AG10803 (cell line): Measurements from ENCODE around the gene FXN.

Source experiments
- DNase-seq: peaks from one replicate; pipeline ENCODE4 v3.0.0; 2010; ENCODE audit warnings: low read depth
- H3K4me3 ChIP-seq: 2 replicates; pipeline ENCODE4 v1.5.1; 2011; ENCODE audit warnings: mild to moderate bottlenecking, low read length, control low read depth
- CTCF ChIP-seq: conservative IDR thresholded peaks from 2 replicates; pipeline ENCODE4 v1.5.1; 2011; ENCODE audit warnings: mild to moderate bottlenecking, low read length, control low read depth, inconsistent platforms

FXN gene

DNA sequence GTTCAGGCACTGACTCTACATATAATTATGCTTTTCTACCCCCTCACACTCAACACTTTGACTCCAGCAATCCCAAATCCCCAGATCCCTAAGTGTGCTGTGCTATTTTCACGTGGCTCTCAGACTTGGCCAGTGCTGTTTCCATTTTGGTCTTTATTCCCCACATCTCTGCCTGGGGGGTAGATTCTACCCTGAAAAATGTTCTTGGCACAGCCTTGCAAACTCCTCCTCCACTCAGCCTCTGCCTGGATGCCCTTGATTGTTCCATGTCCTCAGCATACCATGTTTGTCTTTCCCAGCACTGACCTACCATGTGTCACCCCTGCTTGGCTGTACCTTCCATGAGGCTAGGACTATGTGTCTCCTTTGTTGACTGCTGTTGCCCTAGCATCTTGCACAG, 43.0 kb downstream of the FXN start:
- no peak for TF ChIP-seq CTCF
- H3K4me3 ChIP-seq, result no peak overlapping the region
- peak; percentile 18 for DNase-seq

DNA sequence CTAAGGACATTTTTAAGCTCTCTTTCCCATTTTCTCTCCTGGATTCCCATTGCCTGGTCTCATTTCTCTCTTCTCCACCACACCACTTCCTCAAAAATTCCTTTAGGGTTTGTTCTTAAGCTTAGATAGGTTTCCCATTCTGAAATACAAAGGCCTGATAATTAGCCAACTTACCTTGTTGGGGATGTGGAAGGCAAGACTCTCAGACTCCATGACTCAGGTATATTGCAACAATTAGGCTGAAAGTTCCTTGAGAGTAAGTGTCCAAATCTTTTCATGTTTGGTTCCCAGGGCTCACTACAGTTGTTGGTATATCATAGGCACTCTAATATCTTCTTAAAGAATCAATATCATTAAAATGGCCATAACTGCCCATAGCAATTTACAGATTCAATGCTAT, 43.6 kb downstream of the FXN start:
- no peak for DNase-seq
- TF ChIP-seq CTCF, result no peak
- H3K4me3 ChIP-seq, result no peak overlapping the region

DNA sequence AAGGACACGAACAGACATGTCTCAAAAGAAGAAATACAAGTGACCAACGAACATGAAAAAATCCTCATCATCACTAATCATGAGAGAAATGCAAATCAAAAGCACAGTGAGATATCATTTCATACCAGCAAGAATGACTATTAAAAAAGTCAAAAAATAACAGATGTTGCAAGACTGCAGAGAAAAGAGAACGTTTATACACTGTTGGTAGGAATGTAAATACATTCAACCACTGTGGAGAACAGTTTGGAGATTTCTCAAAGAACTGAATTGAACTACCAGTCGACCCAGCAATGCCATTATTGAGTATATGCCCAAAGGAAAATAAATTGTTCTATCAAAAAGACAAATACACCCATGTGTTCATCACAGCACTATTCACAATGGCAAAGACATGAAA, 45.7 kb downstream of the FXN start:
- DNase-seq, result no peak
- no peak overlapping the region for H3K4me3 ChIP-seq
- no peak for TF ChIP-seq CTCF

DNA sequence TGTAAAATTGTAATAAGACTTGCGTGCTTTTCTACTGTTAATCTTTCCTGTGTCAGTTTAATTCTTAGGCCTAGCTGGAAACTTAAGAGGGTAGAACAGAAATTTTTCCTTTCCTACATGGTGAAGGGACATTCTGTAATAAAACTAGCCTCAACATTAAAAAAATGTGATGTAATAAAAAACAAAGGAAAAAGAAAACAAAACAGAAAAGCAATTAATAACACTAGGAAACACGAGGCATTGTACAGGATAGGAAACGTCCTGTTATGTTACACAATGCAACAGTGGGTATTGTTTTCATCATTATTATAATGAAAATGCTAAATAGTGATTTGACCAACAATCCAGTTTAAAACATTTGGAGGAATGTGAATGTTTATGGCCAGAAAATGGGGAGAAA, 47.8 kb downstream of the FXN start:
- H3K4me3 ChIP-seq, result no peak overlapping the region
- no peak for TF ChIP-seq CTCF
- DNase-seq, result no peak

- peak; percentile 85 for DNase-seq
- no peak for TF ChIP-seq CTCF
These were observed 50.2 kb downstream of the FXN start for GRCh38 chr9:69085569-69086283.

DNA sequence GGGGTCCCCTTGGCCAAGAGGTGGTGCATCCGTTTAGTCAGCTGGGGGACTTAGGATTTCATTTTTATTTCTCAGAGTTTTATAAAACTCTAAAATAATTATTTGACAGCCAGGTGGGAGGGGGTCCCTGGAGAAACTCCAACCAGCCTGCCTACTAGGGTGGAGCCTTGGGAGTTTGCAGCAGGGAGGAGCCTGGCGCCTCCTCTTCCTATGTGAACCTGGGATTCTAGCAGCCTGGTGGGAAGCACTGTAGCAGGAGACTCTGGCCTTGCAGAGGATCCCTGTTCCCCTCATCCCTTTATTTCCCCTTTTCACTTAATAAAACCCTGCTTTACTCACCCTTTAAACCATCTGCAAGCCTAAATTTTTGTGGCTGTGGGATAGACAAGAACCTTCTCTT, 50.8 kb downstream of the FXN start:
- no peak for TF ChIP-seq CTCF
- DNase-seq, result no peak

More at GRCh38 chr9:69085569-69086283, 50.2 kb downstream of the FXN start:
- H3K4me3 ChIP-seq, result no peak overlapping the region

GRCh38 chr9:69086769-69087168, 51.2 kb downstream of the FXN start:
- H3K4me3 ChIP-seq, result no peak overlapping the region
- no peak for TF ChIP-seq CTCF
- no peak for DNase-seq

More for the DNA sequence above, 50.8 kb downstream of the FXN start:
- no peak overlapping the region for H3K4me3 ChIP-seq
